ENCODE data around the gene RAB9A.
"Not testable (repeated sequence)": the region's sequence is repeated elsewhere in the genome, so short reads cannot be mapped to it uniquely, and the experiment has no call there.

Gene RAB9A

GRCh38 chrX:13669755-13670154 is 19.2 kb upstream of the RAB9A start:
- not testable (repeated sequence) for DNase-seq (ENCODE audit: low read depth, low spot score)

- DNase-seq (ENCODE audit: low read depth, low spot score): no peak
Measured at GRCh38 chrX:13670197-13670596, 18.7 kb upstream of the RAB9A start.

GRCh38 chrX:13673016-13673415 is 15.9 kb upstream of the RAB9A start:
- no peak for DNase-seq (ENCODE audit: low read depth, low spot score)

- no peak for DNase-seq (ENCODE audit: low read depth, low spot score)
Measured at GRCh38 chrX:13676885-13677284, 12.0 kb upstream of the RAB9A start.

GRCh38 chrX:13679700-13680099 is 9.2 kb upstream of the RAB9A start:
- not testable (repeated sequence) for DNase-seq (ENCODE audit: low read depth, low spot score)

GRCh38 chrX:13681595-13681994 is 7.3 kb upstream of the RAB9A start:
- no peak for DNase-seq (ENCODE audit: low read depth, low spot score)

GRCh38 chrX:13684361-13684760 is 4.6 kb upstream of the RAB9A start:
- no peak for DNase-seq (ENCODE audit: low read depth, low spot score)

- DNase-seq (ENCODE audit: low read depth, low spot score): no peak
Measured at GRCh38 chrX:13685126-13685763, 3.7 kb upstream of the RAB9A start.

GRCh38 chrX:13687203-13687602 is 1.7 kb upstream of the RAB9A start:
- DNase-seq (ENCODE audit: low read depth, low spot score): no peak

- DNase-seq (ENCODE audit: low read depth, low spot score): no peak
Measured at GRCh38 chrX:13688384-13688957, 457 bp upstream of the RAB9A start.

- DNase-seq (ENCODE audit: low read depth, low spot score): no peak
Measured at GRCh38 chrX:13689741-13690211, 848 bp downstream of the RAB9A start.

GRCh38 chrX:13690836-13691235 is 1.9 kb downstream of the RAB9A start:
- DNase-seq (ENCODE audit: low read depth, low spot score): no peak

GRCh38 chrX:13691841-13692371 is 3.0 kb downstream of the RAB9A start:
- DNase-seq (ENCODE audit: low read depth, low spot score): no peak

- no peak for DNase-seq (ENCODE audit: low read depth, low spot score)
Measured at GRCh38 chrX:13692771-13693231, 3.9 kb downstream of the RAB9A start.

- no peak for DNase-seq (ENCODE audit: low read depth, low spot score)
Measured at GRCh38 chrX:13693341-13693961, 4.5 kb downstream of the RAB9A start.

GRCh38 chrX:13694359-13694758 is 5.4 kb downstream of the RAB9A start:
- no peak for DNase-seq (ENCODE audit: low read depth, low spot score)

- no peak for DNase-seq (ENCODE audit: low read depth, low spot score)
Measured at GRCh38 chrX:13694983-13695382, 6.1 kb downstream of the RAB9A start.

GRCh38 chrX:13695601-13696115 is 6.7 kb downstream of the RAB9A start:
- DNase-seq (ENCODE audit: low read depth, low spot score): no peak

- DNase-seq (ENCODE audit: low read depth, low spot score): no peak
Measured at GRCh38 chrX:13697455-13697854, 8.5 kb downstream of the RAB9A start.

GRCh38 chrX:13697976-13698375 is 9.0 kb downstream of the RAB9A start:
- no peak for DNase-seq (ENCODE audit: low read depth, low spot score)

GRCh38 chrX:13698432-13698831 is 9.5 kb downstream of the RAB9A start:
- DNase-seq (ENCODE audit: low read depth, low spot score): no peak

GRCh38 chrX:13699183-13699826 is 10.4 kb downstream of the RAB9A start:
- no peak for DNase-seq (ENCODE audit: low read depth, low spot score)

Measured in activated naive CD8-positive, alpha-beta T cell treated with anti-CD3 and anti-CD28 coated beads, Interleukin-2, amount 50 U/mL, for 16 hours (primary cell).